Measurements from ENCODE around the gene RBMY1A1. TPM values are rescaled to one million over a fixed set of nuclear protein-coding genes. Genes with fewer than 3 reads are reported as not detected.
"Not testable (repeated sequence)": the region's sequence is repeated elsewhere in the genome, so short reads cannot be mapped to it uniquely, and the experiment has no call there.

RBMY1A1 gene
- total RNA-seq (not detected), polyA plus RNA-seq (ENCODE audit: insufficient read length in 2 of 2) (not detected)
- long read RNA-seq, donor 1 = 0 reads
- long read RNA-seq, donor 2 = 0 reads
- long read RNA-seq, donor 3 = 0 reads
- long read RNA-seq, donor 4 = 0 reads

- not testable (repeated sequence) for DNase-seq (ENCODE audit: low read depth in 4 of 6, low spot score in 6 of 6); H3K4me3 ChIP-seq (ENCODE audit: low read depth, low read length); H3K36me3 ChIP-seq (ENCODE audit: control insufficient read depth, insufficient read depth, low read length); H3K9me3 ChIP-seq (ENCODE audit: control insufficient read depth, insufficient read depth, low read length); H3K27me3 ChIP-seq (ENCODE audit: control insufficient read depth, insufficient read depth, low read length); H3K4me1 ChIP-seq (ENCODE audit: control insufficient read depth, insufficient read depth, low read length); H3K27ac ChIP-seq (ENCODE audit: low read depth, low read length)
- WGBS (ENCODE audit: insufficient coverage) = no CpG with 5 or more reads among the region's 28 CpGs
Measured at GRCh38 chrY:21534579-21534978, at the start of gene RBMY1A1. TSS of gene RBMY1A1 (plus strand) at chrY:21534879. CDS start at chrY:21536892, 2,013 bp downstream.

- H3K36me3 ChIP-seq (ENCODE audit: control insufficient read depth, insufficient read depth, low read length); DNase-seq (ENCODE audit: low read depth in 4 of 6, low spot score in 6 of 6); H3K4me1 ChIP-seq (ENCODE audit: control insufficient read depth, insufficient read depth, low read length); H3K27me3 ChIP-seq (ENCODE audit: control insufficient read depth, insufficient read depth, low read length); H3K27ac ChIP-seq (ENCODE audit: low read depth, low read length); H3K9me3 ChIP-seq (ENCODE audit: control insufficient read depth, insufficient read depth, low read length); H3K4me3 ChIP-seq (ENCODE audit: low read depth, low read length): not testable (repeated sequence)
- WGBS (ENCODE audit: insufficient coverage) = no CpG with 5 or more reads among the region's 28 CpGs
Measured at GRCh38 chrY:21511038-21511437, 23.6 kb upstream of the RBMY1A1 start, which contains the start of gene RBMY1B. TSS of gene RBMY1B (plus strand) at chrY:21511338. CDS start at chrY:21513351, 2,013 bp downstream.

- H3K4me3 ChIP-seq (ENCODE audit: low read depth, low read length); H3K9me3 ChIP-seq (ENCODE audit: control insufficient read depth, insufficient read depth, low read length); H3K36me3 ChIP-seq (ENCODE audit: control insufficient read depth, insufficient read depth, low read length); DNase-seq (ENCODE audit: low read depth in 4 of 6, low spot score in 6 of 6); H3K4me1 ChIP-seq (ENCODE audit: control insufficient read depth, insufficient read depth, low read length); H3K27ac ChIP-seq (ENCODE audit: low read depth, low read length); H3K27me3 ChIP-seq (ENCODE audit: control insufficient read depth, insufficient read depth, low read length): not testable (repeated sequence)
- no CpG with 5 or more reads among the region's 5 CpGs for WGBS (ENCODE audit: insufficient coverage)
Measured at GRCh38 chrY:21559316-21559984, 24.8 kb downstream of the RBMY1A1 start.

GRCh38 chrY:21585449-21585848, 50.8 kb downstream of the RBMY1A1 start:
- no peak for DNase-seq (ENCODE audit: low read depth in 4 of 6, low spot score in 6 of 6)
- no peaks in the 10 kb centered on the region for H3K27me3 ChIP-seq (ENCODE audit: control insufficient read depth, insufficient read depth, low read length)
- no CpG with 5 or more reads among the region's 6 CpGs for WGBS (ENCODE audit: insufficient coverage)
- H3K27ac ChIP-seq (ENCODE audit: low read depth, low read length) = no peak overlapping the region
- H3K36me3 ChIP-seq (ENCODE audit: control insufficient read depth, insufficient read depth, low read length) = no peaks in the 10 kb centered on the region
- no peak overlapping the region for H3K4me3 ChIP-seq (ENCODE audit: low read depth, low read length)
- no peaks in the 10 kb centered on the region for H3K9me3 ChIP-seq (ENCODE audit: control insufficient read depth, insufficient read depth, low read length)
- H3K4me1 ChIP-seq (ENCODE audit: control insufficient read depth, insufficient read depth, low read length) = no peaks in the 10 kb centered on the region

GRCh38 chrY:21586454-21586853, 51.8 kb downstream of the RBMY1A1 start:
- DNase-seq (ENCODE audit: low read depth in 4 of 6, low spot score in 6 of 6); H3K4me1 ChIP-seq (ENCODE audit: control insufficient read depth, insufficient read depth, low read length); H3K36me3 ChIP-seq (ENCODE audit: control insufficient read depth, insufficient read depth, low read length); H3K27ac ChIP-seq (ENCODE audit: low read depth, low read length); H3K4me3 ChIP-seq (ENCODE audit: low read depth, low read length); H3K27me3 ChIP-seq (ENCODE audit: control insufficient read depth, insufficient read depth, low read length); H3K9me3 ChIP-seq (ENCODE audit: control insufficient read depth, insufficient read depth, low read length): not testable (repeated sequence)
- WGBS (ENCODE audit: insufficient coverage) = no CpG with 5 or more reads among the region's 6 CpGs

GRCh38 chrY:21592059-21592458, 57.4 kb downstream of the RBMY1A1 start:
- no peak for DNase-seq (ENCODE audit: low read depth in 4 of 6, low spot score in 6 of 6)
- no peaks in the 10 kb centered on the region for H3K36me3 ChIP-seq (ENCODE audit: control insufficient read depth, insufficient read depth, low read length)
- H3K4me3 ChIP-seq (ENCODE audit: low read depth, low read length) = no peak overlapping the region
- no peaks in the 10 kb centered on the region for H3K9me3 ChIP-seq (ENCODE audit: control insufficient read depth, insufficient read depth, low read length)
- no peaks in the 10 kb centered on the region for H3K4me1 ChIP-seq (ENCODE audit: control insufficient read depth, insufficient read depth, low read length)
- WGBS (ENCODE audit: insufficient coverage) = no CpG with 5 or more reads among the region's 6 CpGs
- H3K27ac ChIP-seq (ENCODE audit: low read depth, low read length) = no peak overlapping the region
- no peaks in the 10 kb centered on the region for H3K27me3 ChIP-seq (ENCODE audit: control insufficient read depth, insufficient read depth, low read length)

- not testable (repeated sequence) for H3K9me3 ChIP-seq (ENCODE audit: control insufficient read depth, insufficient read depth, low read length); H3K36me3 ChIP-seq (ENCODE audit: control insufficient read depth, insufficient read depth, low read length); H3K4me3 ChIP-seq (ENCODE audit: low read depth, low read length); H3K27me3 ChIP-seq (ENCODE audit: control insufficient read depth, insufficient read depth, low read length); H3K27ac ChIP-seq (ENCODE audit: low read depth, low read length); DNase-seq (ENCODE audit: low read depth in 4 of 6, low spot score in 6 of 6); H3K4me1 ChIP-seq (ENCODE audit: control insufficient read depth, insufficient read depth, low read length)
- no CpG with 5 or more reads among the region's 16 CpGs for WGBS (ENCODE audit: insufficient coverage)
Measured at GRCh38 chrY:21596287-21596686, 61.6 kb downstream of the RBMY1A1 start.

Other genes starting within 250 kb of the RBMY1A1 start
- not detected for gene RBMY1B, start 23.5 kb upstream of the RBMY1A1 start, total RNA-seq
- gene RBMY1B, start 23.5 kb upstream of the RBMY1A1 start, polyA plus RNA-seq (ENCODE audit: insufficient read length in 2 of 2) = not detected